ENCODE results near the gene PBX3.

DNA sequence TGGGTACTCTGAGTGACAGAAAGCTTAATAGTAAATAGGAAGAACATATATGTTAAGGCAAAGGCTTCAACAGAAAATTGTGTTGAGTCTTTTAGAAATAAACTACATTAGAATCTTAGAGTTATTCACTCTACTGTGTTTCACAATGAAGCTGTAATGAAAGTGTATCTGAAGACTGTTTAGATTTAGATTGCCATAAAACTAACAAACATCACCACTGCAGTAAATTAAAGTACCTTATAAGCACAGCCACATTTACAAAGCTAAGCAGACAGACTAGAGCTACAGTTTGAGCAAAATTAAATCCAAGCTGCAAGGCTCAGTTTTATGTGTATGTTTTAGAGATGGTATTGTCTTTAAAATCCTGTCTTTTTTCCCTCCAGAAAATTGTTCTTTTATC, 172.4 kb downstream of the PBX3 start:
- no peak for TF ChIP-seq POLR2A (IDR thresholded peaks at IDR 0.05)
- TF ChIP-seq, protein P1, sequence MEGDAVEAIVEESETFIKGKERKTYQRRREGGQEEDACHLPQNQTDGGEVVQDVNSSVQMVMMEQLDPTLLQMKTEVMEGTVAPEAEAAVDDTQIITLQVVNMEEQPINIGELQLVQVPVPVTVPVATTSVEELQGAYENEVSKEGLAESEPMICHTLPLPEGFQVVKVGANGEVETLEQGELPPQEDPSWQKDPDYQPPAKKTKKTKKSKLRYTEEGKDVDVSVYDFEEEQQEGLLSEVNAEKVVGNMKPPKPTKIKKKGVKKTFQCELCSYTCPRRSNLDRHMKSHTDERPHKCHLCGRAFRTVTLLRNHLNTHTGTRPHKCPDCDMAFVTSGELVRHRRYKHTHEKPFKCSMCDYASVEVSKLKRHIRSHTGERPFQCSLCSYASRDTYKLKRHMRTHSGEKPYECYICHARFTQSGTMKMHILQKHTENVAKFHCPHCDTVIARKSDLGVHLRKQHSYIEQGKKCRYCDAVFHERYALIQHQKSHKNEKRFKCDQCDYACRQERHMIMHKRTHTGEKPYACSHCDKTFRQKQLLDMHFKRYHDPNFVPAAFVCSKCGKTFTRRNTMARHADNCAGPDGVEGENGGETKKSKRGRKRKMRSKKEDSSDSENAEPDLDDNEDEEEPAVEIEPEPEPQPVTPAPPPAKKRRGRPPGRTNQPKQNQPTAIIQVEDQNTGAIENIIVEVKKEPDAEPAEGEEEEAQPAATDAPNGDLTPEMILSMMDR (IDR thresholded peaks at IDR 0.05) = no peak
